ENCODE measurements around the gene WDR82.
A peak's percentile ranks its signal among the peaks of the same experiment; 100 is the strongest.

The WDR82 gene

DNA sequence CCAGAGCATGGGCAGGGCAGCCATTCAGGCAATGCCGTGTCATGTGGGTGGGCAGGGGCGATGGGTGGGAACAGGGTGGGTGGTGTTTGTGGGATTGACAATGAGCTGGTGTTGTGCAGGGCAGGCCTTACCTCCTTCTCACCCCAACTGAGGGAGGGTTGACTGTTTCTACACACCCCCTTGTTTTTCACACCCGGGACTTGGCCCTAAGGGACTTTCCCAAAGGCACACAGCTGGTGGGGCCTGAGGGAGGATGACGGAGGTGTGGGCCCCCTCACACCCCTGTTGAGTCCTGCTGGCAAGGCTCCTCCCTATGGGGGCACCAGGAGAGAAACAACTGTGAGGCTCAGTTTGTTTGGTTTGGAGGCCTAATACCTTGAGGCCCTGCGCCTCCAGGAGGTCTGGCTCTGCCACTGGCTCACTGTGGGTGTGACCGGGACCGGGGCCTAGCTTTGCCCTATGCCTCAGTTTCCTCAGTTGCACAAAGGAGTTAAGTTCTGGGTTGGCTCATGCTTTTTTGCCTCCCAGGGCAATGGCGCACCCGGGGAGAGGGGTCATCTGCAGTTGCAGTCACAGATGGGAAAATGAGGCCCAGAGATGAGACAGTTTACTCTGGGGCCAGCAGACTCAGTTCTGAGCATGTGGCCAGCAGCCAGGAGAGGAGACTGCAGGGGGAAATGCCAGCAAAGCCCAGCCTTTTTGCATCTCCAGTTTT is 32.6 kb upstream of the WDR82 start:
- no peak for DNase-seq

DNA sequence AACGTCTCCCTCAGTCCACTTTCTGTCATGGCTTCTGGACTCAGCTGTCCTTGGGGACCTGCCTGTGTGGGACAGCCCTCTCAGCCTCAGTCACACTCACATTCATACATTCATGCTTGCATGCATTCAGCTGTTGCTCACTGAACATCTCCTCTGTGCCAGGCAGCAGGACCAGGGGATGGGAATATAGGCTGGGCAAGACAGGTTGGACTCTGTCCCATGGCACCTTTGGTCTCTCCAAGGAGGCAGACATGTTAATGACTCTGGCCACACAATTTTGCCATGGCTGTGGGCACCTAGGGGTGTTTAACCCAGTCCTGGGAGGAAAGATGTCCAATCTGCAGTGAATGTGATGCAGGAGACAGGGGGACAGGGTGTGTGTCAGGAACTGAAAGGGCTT is 29.9 kb upstream of the WDR82 start:
- DNase-seq, result no peak

DNA sequence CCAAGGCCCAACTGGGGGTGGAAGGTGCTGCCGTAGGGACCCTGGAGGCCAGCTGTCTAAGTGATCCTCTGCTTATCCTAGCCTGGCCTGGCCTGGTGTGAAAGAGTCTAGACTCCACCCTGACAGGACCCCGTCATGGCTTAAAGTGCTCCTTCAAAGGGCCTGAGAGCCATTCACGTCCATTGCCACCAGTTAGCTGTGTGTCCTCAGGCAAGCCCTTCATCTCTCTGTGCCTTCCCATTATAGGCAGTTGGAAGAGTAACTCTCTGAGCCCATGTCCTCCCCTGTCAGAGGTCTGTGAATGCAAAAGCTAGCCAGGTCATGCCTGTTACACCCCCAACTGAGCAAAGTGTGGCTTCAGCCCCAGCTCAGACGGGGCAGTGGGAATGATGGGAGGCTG is 28.5 kb upstream of the WDR82 start:
- no peak for DNase-seq

DNA sequence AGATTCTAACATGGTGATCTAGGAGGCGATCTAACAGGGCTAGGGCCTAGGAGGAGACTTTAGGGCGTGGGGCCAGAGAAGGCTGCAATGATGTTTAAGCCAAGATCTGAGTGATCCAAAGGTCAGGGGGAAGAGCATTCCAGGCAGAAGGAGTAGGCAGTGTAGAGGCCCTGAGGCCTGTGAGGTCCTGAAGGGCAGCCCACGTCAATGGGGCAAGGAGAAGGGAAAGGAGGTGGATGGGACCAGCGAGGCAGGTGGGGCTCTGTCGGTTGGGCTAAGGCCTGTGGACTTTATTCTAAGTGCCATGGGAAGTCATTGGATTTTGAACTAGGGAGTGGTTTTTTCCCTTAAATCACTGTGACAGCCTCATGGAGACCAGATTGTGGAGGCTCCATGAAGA is 27.5 kb upstream of the WDR82 start:
- DNase-seq, result no peak

DNA sequence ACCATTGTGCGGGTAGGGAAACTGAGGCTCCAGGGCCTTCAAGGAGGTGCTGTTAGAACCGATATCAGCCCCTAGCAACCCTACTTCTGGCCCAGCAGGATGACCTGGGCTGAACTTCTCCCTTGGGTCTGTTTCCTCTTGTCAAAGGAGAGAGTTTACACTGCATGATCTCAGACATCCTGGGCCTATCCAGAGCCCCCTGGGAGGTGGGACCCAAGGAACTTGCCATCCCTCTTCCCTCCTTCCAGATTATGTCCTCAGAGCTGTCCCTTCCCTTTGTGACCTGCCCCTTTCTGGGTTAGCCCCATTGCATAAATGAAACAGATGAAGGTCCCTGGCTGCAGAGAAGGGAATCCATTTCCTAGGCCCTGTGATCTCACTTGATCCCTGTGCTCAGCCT is 25.4 kb upstream of the WDR82 start:
- DNase-seq, result no peak

DNA sequence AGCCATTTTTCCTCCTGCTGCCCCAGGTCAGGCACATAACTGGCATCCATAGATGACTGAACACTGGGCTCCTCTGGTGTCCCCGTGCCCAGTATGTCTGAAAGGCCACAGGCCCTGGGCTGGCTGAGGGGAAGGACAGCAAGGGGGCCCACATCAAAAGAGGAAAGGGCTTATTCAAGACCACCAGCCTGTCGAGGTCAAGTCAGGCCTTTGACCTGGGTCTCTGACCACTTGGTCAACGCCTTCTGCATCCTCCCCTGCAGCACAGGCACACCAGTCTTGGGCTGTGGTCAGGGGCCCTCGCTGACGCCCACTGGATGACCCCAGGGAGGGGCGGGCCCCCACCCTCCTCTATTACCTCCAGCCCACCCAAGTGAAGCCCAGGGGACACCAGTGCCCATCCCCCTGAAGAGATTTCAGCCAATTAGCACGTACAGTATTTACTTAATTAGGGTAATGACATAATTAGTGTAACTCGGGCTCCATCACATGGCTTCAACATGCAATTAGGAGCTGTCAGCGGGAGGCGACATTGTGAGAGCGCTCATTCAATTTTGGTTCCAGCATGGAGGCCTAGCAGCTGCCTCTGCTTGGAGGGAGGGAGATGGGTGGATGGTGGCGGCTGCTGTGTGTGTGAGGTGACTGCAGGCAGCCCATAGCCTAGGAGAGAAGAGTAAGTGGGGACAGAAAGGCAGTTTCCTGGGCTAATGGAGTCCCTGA is 24.1 kb upstream of the WDR82 start:
- peak in 1 of 51 donors; percentile 4 for DNase-seq

DNA sequence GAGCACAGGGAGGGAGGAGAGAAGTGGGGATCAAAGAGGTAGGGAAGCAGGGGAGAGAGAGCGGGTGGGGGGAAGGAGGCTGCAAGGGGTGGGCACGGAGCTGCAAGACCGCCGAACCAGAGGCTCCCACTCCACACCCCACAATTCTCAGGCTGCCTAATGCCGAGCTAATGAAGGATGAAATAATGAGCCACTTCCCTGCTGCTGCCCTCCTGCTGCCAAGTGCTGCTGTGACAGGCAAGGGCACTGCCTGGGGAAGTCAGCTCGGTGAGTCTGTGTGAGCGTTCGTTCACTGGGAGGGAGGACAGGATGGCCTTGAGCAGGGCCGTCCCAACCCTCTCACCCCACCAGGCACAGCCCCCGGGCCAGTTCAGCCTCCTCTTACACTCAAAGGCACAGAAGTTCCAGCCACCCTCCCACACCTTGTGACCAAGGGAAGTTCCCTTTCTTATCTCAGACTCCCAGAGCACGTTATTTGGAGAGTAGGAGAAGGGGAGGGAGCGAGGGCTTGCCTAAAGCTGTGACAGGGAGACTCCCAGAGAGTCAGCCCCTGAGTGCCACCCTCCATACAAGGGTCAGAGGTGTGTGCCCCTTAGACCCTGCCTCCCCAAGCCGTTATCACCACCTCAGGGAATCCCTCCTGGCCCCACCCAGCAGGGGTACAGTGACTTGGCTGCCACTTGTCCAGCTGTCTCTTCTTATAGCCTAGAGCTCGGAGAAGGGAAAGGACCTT is 21.6 kb upstream of the WDR82 start:
- peak in 9 of 51 donors; percentile 10 to 57 (median 24) for DNase-seq

DNA sequence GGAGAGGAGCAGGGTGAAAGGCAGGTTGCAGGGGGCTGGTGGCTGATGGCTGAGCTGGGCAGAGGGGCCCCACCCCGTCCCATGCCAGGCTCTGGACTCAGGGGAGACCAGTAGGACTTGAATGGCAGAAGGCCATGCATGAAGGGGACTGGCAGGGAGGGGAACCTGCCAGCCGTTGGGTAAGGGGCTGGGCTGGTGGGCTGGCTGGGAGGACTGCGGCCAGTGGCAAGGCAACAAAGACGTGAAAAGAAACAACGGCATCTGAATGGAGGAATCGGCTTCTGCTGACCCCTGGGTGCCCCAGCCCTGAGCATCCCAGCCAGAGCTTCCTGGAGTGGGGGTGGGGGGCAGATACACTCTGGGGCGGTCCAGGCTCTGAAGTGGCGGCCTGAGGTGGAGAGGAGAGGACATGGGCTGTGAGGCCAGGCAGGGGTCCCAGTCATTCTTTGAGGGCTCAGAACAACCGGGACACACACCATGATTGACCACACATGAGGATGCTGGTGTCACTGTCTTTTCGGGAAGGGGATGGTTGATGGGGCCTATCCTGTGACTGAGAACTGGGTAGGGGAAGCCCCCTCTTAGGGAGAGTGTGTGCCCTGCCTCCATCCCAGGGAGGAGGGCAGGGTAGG is 20.9 kb upstream of the WDR82 start:
- no peak for DNase-seq

DNA sequence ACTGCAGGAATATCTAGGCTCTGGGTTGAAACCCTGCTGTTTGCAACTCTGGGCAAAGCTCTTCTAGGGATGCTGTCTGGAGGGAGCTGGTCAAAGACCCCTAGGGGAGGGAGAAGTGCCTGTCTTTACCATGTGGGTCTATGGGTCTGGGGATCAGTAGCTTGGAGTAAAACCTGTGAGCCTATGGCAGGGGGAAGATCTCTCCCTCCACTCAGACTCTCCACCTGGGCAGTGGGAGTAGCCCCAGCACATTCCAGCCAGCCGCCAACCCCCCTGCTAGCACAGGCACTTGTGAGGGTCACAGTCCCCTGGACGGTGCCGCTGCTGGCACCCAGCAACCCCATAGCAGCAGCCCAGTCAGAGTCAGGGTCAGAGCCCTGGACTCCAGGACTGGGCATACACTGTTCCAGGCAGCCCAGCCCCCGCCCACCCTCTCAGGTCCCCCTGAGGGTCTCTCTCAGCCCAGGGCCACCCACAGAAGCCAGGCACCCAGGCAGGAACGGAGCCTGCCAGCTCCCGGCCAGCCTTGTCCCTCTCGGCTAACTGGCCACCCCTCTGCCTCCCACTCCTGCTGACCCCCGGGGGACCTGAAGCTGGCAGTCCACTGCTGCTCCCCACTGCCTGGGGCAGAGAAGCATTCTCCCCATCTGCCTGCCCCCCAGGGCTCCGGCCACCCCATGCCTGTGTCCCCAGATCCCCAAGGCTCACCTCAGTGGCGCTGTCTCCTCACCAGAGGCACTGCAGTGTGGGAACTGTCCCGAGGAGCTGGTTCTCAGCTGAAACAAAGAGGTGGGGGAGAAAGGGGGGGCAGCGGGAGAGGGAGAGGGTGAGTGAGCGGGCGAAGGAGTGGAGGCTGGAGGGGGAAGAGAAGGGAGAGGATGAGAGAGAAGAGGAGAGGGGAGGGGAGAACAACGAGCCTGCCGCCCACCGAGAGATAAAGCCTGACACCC is 20.0 kb upstream of the WDR82 start:
- DNase-seq, result peak in 12 of 51 donors; percentile 16 to 58 (median 34)

DNA sequence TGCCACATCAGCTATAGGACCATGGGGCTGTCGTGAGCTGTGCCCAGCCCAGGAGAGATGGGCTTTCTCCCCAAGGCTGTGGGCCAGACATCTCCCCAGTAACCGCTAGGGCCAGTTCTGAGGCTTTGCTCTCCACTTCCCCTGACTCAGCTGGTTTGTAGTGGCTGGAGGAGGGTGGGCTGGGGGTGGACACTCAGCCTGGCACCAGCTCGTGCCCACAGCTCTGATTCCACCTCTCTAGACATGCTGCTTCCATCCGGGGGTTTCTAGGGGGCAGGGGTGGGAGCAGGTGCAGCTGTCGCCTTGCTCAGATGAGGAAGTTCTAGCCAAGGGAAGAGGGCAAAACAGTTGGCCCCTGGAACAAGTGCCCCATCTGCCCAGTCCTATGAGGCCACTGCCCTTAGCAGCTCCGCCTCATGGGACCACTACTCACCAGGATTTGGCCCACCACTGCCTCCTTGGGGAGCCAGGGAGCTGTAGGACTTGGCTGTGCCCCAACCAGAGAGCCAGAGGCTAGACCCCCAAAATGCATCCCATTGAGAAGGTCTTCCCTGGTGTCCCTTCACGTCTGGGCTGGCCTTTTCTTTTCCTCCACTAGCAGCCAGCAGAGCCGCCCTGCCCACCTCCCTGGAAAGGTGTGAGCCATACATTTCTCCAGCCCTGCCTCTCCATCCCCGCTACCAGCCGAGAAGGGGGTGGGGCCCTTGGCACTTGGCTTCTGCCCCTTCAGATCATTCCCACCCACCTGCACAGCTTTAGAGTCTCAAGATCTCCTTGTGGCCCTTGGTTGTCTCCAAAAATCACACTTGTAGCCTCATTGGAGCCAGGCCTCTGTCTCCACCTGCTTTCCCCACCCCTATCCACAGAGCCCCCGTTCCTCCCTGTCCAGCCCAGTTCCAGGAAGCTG is 19.0 kb upstream of the WDR82 start:
- DNase-seq, result no peak

DNA sequence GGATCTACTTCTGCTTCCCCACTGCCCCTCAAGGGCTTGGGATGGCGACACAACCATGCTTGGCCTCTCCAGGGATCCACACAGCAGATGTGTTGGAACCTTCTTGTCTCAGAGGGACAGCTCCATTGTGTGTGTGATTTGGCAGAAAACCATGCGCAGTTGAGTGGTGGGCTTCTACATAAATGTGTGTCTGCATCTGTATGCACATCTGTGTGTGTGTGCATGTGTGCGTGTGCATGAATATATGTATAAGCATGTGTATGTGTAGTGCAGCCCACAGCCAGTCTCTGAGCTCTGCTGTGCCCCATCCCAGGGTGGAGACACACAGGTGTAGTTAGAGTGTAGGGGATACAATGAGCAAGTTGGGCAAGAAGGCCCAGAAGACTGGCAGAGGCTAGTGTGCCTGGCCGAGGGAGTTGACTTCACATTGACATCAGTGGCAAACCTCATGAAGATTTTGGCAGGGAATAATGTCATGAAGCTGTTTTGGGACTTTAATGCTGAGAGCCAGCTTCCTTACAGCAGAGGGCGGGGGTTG is 17.3 kb upstream of the WDR82 start:
- DNase-seq, result no peak

DNA sequence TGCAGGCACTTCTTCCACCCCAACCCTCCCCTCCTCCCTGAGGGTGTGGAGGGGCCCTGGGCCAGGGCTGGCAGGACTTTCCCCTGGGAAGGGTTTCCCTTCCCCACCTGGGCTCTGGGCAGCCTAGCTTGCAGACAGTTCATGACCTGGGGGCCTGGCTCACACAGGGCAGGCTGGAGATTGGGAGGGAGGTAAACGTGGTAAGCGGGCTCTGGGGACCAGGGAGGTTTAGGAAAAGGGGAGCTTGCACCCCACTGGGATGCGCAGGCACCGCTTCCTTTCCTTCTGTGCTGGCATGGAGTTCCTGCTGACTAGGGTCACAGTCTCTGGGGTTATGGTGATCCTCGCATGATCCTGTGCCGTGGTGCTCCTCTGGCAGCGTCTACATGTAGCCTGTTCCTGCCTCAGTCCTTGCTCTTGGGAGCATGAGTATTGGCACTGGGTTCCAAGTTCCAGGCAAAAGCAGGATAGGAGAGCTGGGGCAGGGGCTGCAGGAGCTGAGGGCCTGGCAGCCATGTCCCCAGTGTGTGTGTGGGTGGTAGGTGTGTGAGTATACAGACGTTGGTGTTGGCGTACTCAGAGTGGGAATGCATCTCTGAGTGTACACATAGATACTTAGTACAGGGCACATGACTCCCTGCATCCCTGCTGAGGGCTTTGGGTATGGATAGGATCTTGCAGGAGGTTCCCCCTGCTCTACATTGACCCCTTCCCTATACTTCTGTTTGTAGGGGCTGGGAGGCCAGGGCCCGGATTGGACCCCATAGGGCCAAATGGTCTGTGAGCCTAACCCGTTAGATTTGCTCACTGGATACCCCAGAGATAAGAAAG is 16.1 kb upstream of the WDR82 start:
- DNase-seq, result no peak

DNA sequence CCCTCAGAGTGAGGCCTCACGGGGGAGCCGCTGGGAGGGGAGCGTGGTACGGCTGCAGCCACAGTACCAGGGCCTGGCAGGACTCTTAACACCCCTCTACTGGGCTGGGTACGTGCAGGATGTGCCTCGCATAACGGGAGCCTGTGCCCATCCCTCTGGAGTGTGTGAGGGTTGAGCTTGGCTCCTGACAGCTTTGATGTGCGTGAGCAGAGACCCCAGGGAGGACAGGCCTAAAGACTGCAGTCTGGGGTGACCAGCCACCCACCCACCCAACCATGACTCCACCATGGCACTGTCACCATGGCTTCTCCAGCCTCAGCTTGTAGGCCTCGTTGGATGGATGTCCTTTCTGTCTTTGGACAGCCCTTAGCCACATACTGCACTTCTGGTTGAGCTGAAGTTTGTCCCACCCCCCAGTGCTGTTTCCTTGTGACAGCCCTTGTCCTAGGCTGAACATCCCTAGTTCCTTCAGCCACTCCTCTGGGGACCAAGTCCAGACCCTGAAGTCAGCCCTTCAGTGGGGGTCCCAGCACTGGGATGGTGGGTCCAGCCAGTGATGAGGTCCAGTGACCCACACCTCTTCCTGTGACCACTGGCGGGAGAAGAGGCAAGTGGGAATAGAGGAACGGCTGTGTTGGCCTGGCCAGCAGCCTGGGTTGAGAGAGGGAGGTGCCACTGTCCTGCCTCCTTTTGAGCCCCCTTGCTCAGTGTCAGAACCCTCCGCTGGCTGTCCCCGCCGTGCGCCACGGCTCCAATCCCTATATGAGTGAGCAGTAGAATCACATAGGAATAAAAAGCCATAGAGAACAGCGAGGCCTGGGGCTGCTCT is 15.3 kb upstream of the WDR82 start:
- DNase-seq, result no peak

DNA sequence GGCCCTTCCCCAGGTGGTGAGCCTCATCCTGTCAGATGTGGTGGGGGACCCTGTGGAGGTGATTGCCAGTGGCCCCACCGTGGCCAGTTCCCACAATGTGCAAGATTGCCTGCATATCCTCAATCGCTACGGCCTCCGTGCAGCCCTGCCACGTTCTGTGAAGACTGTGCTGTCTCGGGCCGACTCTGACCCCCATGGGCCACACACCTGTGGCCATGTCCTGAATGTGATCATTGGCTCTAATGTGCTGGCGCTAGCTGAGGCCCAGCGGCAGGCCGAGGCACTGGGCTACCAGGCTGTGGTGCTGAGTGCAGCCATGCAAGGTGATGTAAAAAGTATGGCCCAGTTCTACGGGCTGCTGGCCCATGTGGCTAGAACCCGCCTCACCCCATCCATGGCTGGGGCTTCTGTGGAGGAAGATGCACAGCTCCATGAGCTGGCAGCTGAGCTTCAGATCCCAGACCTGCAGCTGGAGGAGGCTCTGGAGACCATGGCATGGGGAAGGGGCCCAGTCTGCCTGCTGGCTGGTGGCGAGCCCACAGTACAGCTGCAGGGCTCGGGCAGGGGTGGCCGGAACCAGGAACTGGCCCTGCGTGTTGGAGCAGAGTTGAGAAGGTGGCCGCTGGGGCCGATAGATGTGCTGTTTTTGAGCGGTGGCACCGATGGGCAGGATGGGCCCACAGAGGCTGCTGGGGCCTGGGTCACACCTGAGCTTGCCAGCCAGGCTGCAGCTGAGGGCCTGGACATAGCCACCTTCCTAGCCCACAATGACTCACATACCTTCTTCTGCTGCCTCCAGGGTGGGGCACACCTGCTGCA is 14.0 kb upstream of the WDR82 start:
- DNase-seq, result no peak

DNA sequence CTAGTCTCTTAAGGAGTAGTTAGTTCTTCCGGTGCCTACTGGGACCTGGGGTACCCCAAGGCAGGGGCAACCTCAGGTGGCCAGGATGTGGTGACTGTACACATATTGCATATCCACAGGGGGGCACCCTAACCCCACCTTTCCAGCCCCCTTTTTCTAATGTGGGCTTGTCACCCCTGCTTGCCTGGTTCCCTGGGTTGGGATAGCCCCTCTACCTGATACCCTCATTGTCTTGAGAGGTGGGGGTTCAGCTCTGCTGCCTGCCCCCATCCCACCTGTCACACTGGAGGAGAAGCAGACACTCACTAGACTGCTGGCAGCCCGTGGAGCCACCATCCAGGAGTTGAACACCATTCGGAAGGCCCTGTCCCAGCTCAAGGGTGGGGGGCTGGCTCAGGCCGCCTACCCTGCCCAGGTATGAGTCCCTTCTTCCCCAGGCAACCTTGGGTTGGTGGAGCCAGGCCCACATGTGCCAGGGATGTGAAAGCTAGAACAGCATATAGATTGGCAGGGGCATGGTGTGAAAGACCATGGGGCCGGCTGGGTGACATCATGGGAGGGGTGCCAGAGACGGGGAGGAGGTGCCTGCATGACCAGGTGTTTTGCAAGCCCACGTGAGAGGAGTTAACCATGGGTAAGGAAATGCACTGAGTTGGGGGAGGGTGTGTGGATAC is 13.2 kb upstream of the WDR82 start:
- peak in 6 of 51 donors; percentile 10 to 25 (median 12) for DNase-seq

All from hypothalamus (tissue), 51 donors.